ENCODE results near the gene TENM4.

GRCh38 chr11:78835646-78836045 is 605.2 kb downstream of the TENM4 start:
- no peak for TF ChIP-seq CTCF (IDR thresholded peaks at IDR 0.05; ENCODE audit: low read depth, low read length, poor library complexity, severe bottlenecking)
- TF ChIP-seq EZH2phosphoT487 (IDR thresholded peaks at IDR 0.05; ENCODE audit: borderline replicate concordance, low read length), result no peak

All from DOHH2 (cell line).